DOHH2 (cell line): ENCODE measurements around the gene PHKA2.
"Not testable (repeated sequence)": the region's sequence is repeated elsewhere in the genome, so short reads cannot be mapped to it uniquely, and the experiment has no call there.

Source experiments
- H3F3A ChIP-seq: fragments of 200-600 bp; sonication (generic), shearing (Covaris generic); 2 replicates; pipeline ENCODE4 v1.6.0; 2016; ENCODE audit warnings: antibody characterized with exemption, mild to moderate bottlenecking; ENCODE audit not compliant: control insufficient read depth, insufficient read depth
- H3K27ac ChIP-seq: fragments of 200-600 bp; sonication (generic); 2 replicates; pipeline ENCODE4 v1.5.1; 2014; ENCODE audit warnings: low read depth, mild to moderate bottlenecking, low read length, moderate library complexity
- H3K27me3 ChIP-seq: fragments of 200-600 bp; sonication (generic); 2 replicates; pipeline ENCODE4 v1.6.1; 2014; ENCODE audit warnings: mild to moderate bottlenecking, low read length, mixed read lengths; ENCODE audit not compliant: control insufficient read depth
- H3K36me3 ChIP-seq: fragments of 200-600 bp; sonication (generic); 2 replicates; pipeline ENCODE4 v1.6.1; 2014; ENCODE audit warnings: mild to moderate bottlenecking, low read length, moderate library complexity, mixed read lengths; ENCODE audit not compliant: control insufficient read depth
- H3K4me1 ChIP-seq: fragments of 200-600 bp; sonication (generic); 2 replicates; pipeline ENCODE4 v1.6.1; 2014; ENCODE audit warnings: mild to moderate bottlenecking, low read length, mixed read lengths; ENCODE audit not compliant: control insufficient read depth
- H3K4me2 ChIP-seq: fragments of 200-600 bp; sonication (generic); 2 replicates; pipeline ENCODE4 v1.6.0; 2014; ENCODE audit warnings: mild to moderate bottlenecking, low read length, moderate library complexity
- H3K4me3 ChIP-seq: fragments of 200-600 bp; sonication (generic); 2 replicates; pipeline ENCODE4 v1.5.1; 2014; ENCODE audit warnings: mild to moderate bottlenecking, low read length, mixed read lengths
- H3K79me2 ChIP-seq: fragments of 200-600 bp; sonication (generic); 2 replicates; pipeline ENCODE4 v1.6.1; 2014; ENCODE audit warnings: mild to moderate bottlenecking, low read length, mixed read lengths; ENCODE audit not compliant: control insufficient read depth
- H3K9me2 ChIP-seq: fragments of 200-600 bp; sonication (generic); replicated peaks from 2 replicates; pipeline ENCODE4 v1.6.1; 2014; ENCODE audit warnings: mild to moderate bottlenecking, low read length, mixed read lengths; ENCODE audit not compliant: control insufficient read depth
- H3K9me3 ChIP-seq: fragments of 200-600 bp; sonication (generic); 2 replicates; pipeline ENCODE4 v1.6.1; 2014; ENCODE audit warnings: antibody characterized with exemption, low read length, mixed read lengths; ENCODE audit not compliant: control insufficient read depth, insufficient read depth
- H4K20me1 ChIP-seq: fragments of 200-600 bp; sonication (generic); 2 replicates; pipeline ENCODE4 v1.6.0; 2014; ENCODE audit warnings: low read depth, mild to moderate bottlenecking, antibody characterized with exemption, low read length, moderate library complexity; ENCODE audit not compliant: control insufficient read depth, insufficient read depth
- EZH2phosphoT487 ChIP-seq: fragments of 200-600 bp; sonication (generic); IDR thresholded peaks from 2 replicates; pipeline ENCODE4 v1.6.1; 2017; ENCODE audit warnings: borderline replicate concordance, mild to moderate bottlenecking, antibody characterized with exemption, low read length, moderate library complexity, mixed read lengths
- TF ChIP-seq, protein P1 (sequence below): fragments of 200-600 bp; sonication (generic); IDR thresholded peaks from one replicate; pipeline ENCODE4 v1.5.1; 2014; ENCODE audit warnings: antibody characterized with exemption, mild to moderate bottlenecking, low read depth, low read length; ENCODE audit not compliant: poor library complexity, severe bottlenecking

Gene PHKA2

DNA sequence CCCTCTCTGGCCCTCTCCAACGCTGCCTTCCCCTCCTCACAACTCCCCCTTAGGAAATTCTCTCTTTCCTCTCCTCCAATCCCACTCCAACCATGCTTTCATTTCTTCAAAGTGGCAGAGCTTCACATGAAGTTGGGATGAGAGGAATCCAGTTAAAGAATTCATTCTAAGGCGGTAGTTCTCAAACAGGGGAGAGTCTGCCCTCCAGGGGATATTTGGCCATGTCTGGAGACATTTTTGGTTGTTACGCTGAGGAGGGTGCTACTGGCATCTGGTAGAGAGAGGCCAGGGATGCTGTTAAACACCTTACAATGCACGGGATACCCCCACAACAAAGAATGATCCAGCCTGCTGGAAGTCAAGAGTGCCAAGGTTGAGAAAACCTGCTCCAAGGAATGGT is 40.5 kb upstream of the PHKA2 start:
- Histone ChIP-seq H3K4me1 (no peaks in the 10 kb centered on the region), H3K27me3 (no peaks in the 10 kb centered on the region), H3K79me2 (no peaks in the 10 kb centered on the region), H4K20me1 (no peaks in the 10 kb centered on the region), H3F3A (no peaks in the 10 kb centered on the region), H3K9me3 (no peaks in the 10 kb centered on the region), H3K36me3 (no peaks in the 10 kb centered on the region), H3K9me2 (no peaks in the 10 kb centered on the region), H3K27ac (no peak overlapping the region), H3K4me3 (no peak overlapping the region), H3K4me2 (no peak overlapping the region)
- TF ChIP-seq, protein P1, sequence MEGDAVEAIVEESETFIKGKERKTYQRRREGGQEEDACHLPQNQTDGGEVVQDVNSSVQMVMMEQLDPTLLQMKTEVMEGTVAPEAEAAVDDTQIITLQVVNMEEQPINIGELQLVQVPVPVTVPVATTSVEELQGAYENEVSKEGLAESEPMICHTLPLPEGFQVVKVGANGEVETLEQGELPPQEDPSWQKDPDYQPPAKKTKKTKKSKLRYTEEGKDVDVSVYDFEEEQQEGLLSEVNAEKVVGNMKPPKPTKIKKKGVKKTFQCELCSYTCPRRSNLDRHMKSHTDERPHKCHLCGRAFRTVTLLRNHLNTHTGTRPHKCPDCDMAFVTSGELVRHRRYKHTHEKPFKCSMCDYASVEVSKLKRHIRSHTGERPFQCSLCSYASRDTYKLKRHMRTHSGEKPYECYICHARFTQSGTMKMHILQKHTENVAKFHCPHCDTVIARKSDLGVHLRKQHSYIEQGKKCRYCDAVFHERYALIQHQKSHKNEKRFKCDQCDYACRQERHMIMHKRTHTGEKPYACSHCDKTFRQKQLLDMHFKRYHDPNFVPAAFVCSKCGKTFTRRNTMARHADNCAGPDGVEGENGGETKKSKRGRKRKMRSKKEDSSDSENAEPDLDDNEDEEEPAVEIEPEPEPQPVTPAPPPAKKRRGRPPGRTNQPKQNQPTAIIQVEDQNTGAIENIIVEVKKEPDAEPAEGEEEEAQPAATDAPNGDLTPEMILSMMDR = no peak
- TF ChIP-seq EZH2phosphoT487 = no peak

DNA sequence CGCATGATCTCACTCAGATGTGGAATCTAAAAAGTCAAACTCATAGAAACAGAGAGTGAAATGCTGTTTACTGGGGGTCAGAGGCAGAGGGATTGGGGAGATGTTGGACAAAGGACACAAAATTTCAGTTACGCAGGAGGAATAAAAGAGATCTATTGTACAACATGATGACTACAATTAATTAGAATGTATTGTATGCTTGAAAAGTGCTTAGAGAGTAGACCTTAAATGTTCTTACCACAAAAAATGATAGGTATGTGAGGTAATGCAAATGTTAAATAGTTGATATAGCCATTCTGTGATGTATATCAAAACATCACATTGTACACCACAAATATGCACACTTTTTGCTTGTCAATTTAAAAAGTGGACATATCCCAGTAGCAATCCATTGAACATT is 36.1 kb upstream of the PHKA2 start:
- Histone ChIP-seq H4K20me1 (no peaks in the 10 kb centered on the region), H3K4me3 (no peak overlapping the region), H3K36me3 (no peaks in the 10 kb centered on the region), H3K79me2 (no peaks in the 10 kb centered on the region), H3F3A (no peaks in the 10 kb centered on the region), H3K4me2 (no peak overlapping the region), H3K9me2 (no peaks in the 10 kb centered on the region), H3K27ac (no peak overlapping the region), H3K9me3 (no peaks in the 10 kb centered on the region), H3K4me1 (no peaks in the 10 kb centered on the region), H3K27me3 (no peaks in the 10 kb centered on the region)
- no peak for TF ChIP-seq EZH2phosphoT487
- TF ChIP-seq, protein P1 = no peak

GRCh38 chrX:19017271-19017670 is 33.4 kb upstream of the PHKA2 start:
- Histone ChIP-seq H3K27me3 (no peaks in the 10 kb centered on the region), H3F3A (no peaks in the 10 kb centered on the region), H3K79me2 (no peaks in the 10 kb centered on the region), H3K9me2 (no peaks in the 10 kb centered on the region), H3K4me3 (no peak overlapping the region), H4K20me1 (no peaks in the 10 kb centered on the region), H3K4me2 (no peak overlapping the region), H3K27ac (no peak overlapping the region), H3K9me3 (no peaks in the 10 kb centered on the region), H3K36me3 (no peaks in the 10 kb centered on the region), H3K4me1 (no peaks in the 10 kb centered on the region)
- TF ChIP-seq, protein P1 = peak; percentile 55
- TF ChIP-seq EZH2phosphoT487 = no peak

DNA sequence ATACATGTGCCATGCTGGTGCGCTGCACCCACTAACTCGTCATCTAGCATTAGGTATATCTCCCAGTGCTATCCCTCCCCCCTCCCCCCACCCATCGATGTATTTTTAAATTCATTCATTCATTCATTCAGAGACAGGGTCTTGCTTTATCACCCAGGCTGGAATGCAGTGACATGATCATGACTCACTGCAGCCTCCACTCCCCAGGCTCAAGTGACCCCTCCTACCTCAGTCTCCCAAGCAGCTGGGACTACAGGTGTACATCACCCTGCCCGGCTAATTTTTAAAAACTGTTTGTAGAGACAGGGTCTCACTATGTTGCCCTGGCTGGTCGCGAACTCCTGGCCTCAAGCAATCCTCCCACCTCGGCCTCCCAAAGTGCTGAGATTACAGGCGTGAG is 32.7 kb upstream of the PHKA2 start:
- H3K79me2 ChIP-seq, H3K4me2 ChIP-seq, H3K27ac ChIP-seq, H3K9me2 ChIP-seq, H3K27me3 ChIP-seq, H4K20me1 ChIP-seq, H3K4me1 ChIP-seq, H3F3A ChIP-seq, H3K36me3 ChIP-seq, H3K9me3 ChIP-seq, H3K4me3 ChIP-seq: not testable (repeated sequence)
